NCI-H2081 treated with DMSO at 0.1 percent for 48 hours (cell line): ENCODE results near the gene ZBTB18.

Experiments used
- DNase-seq: peaks from one replicate; lab custom pipeline; 2025; lab: John Stamatoyannopoulos, UW

The ZBTB18 gene

GRCh38 chr1:244062156-244062725 is 11.2 kb downstream of the ZBTB18 start:
- DNase-seq: no peak

DNA sequence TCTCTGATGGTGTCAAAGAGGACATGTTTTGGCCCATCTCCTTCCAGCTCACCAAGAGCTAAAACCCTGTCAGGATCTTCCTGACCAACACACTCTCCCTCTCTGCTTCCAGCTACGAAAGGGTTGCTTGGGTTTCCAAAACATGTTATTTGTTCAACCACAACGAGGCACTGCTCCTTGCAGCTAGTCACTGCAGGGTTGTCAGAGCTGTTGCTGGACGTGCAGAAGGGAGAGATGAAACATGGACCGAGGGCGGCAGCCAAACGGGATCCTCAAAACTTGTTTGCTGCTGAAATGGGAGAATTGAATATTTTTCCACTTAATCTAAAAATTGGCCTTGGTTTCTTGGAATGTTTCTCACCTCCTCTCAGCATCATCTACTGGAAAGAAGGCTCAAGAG is 12.4 kb downstream of the ZBTB18 start:
- DNase-seq: no peak

GRCh38 chr1:244064621-244065020 is 13.5 kb downstream of the ZBTB18 start:
- DNase-seq: no peak

DNA sequence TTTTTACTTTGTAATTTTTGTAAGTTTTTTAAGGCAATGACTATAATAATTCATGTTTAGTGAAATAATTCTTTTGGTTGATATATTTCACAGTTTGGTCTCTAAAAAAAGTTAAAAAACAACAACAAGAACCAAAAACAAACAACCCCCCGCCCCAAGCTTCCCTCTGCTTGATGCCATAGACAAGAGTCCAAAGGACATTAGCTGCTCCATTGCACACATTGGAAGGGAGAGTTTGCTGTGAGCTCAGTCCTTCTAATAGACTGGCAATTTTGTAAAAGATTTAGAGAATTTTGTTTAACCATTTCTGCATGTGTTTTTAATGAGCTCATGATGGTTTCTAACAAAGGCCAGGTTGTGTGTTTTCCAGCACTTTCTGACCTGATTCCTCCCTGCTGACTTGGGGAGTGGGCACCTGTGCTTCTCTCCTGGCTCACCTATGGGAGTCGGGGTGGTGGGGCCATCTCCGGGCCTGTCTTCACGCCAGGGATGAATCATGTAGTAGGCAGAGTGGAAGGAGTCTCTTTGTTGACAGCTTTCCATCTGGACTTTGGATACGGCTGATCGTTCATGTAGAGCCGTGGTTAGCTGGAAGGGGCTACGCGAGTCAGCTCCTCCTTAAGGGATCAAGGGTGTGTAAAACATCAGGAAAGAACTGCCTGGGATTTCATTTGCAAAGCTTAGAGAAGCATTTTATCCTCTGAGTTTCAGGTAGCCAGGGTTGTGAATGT is 14.1 kb downstream of the ZBTB18 start:
- no peak for DNase-seq

DNA sequence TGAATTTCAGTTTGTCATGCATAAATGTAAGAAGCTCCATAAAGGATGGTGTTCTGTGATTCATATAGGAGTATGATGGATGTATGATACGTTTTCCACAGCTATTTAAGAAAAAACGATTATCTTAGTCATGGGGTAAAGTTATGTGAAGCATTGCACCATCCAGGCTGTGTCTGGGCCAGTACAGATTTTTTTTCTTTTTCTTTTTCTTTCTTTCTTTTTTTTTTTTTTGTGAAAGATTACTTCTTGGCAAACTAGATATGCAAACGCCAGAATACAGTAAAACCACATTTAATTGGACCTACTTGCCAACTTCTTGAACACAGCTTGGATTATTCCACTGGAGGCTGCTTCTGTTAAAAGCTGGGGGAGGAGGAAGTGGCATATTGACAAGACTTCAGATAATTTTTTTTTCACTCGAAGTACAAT is 14.9 kb downstream of the ZBTB18 start:
- no peak for DNase-seq

- no peak for DNase-seq
These were observed 16.1 kb downstream of the ZBTB18 start for GRCh38 chr1:244066954-244067716.

DNA sequence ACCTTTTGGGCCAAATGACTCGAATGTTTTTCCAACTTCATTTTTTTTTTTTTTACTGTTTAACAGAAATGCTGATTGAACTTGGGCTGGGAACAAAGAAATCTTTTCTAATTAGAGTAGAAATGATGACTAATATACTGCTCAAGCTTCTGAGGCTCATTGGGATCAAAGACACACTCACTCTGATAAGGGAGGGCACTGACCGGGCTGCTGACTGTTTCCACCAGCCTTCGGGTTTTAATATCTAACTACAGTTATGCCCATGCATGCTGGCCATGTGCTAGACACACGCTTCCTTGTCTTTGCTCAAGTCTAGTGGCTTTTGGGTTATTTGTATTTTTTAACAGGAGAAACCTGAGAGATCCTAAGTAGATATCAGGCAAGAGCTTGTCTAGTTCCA is 16.8 kb downstream of the ZBTB18 start:
- no peak for DNase-seq

GRCh38 chr1:244068567-244068966 is 17.5 kb downstream of the ZBTB18 start:
- DNase-seq: no peak

- DNase-seq: no peak
These were observed 18.3 kb downstream of the ZBTB18 start for GRCh38 chr1:244069326-244069898.

DNA sequence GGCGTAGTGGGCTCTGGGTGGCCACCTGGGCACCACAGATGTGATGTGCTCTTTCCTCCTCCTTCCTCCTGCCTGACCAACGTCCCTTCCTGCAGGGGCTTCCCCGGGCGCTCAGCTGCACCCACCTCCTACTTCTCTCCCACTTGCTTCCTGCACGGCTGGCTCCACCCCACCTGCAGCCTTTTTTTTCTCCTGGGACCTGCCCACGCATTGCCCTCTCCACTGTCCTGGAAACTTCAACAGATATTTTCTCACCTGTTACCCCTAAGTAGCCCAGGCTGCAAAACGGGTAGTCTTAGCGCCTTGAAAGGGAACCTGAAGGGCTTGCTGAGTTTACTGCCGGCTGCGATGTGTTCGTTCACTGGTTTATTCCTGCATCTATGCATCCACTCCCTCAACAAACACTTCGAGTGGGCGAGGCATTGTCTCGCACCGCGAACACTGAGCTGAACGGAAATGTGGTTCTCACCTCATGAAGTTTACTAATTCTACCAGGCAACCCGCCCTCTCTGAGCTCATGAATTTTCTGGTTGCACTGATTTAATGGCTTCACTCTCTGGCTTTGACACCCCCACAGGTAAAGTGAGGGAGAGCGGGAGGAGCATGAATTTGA is 23.6 kb downstream of the ZBTB18 start:
- no peak for DNase-seq

- no peak for DNase-seq
These were observed 24.2 kb downstream of the ZBTB18 start for GRCh38 chr1:244075247-244075722.

DNA sequence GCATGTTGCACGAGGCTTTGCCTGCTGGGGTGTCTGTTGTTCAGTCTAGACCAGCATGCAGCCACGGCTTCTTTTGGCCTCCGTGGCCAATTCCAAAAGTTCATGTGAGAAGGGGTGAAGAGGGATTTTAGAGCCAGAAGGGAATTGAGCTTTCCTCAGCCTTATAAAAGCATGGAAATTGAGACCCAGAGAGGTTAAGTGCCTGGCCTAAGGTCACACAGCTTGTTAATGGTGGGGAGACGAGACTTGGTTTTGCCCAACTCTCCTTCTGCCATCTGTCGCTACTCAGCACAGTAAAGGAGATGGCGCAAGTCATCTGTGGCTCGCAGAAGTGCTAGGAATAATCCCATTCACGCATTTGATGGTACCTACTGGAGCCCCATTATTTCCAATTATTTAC is 25.7 kb downstream of the ZBTB18 start:
- DNase-seq: no peak

DNA sequence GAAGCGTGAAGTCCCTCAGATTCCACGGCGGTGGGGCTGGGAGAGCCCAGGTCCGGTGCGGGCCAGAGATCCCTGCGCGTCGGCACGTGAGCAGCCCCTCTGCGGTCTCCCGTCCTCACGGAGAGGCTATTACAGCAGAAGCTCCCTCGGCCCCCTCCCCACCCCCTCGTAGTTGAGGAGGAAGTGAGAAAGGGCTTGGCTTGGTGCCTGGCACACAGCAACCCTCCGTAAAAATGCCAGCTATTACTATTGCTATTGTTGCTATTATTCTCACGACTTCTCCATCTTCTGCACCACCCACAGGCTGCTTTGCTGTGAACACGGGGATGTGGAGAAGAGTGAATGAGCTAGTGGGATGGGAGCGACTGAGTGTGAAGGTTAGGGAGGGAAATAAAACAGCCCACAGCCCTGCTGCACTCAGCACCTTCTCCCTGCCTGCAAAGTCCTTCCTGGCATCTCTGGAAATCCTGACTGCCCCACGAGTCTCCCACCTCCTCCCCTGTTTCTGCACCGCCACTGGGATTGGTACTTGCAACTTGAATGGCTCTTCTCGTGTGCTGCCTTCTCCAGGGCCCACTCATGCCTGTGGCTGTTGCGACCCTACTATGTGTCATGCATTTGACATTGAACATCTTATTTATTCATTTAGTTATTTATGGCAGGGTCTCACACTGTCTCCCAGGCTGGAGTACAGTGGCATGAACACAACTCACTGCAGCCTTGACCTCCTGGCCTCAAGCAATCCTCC is 26.6 kb downstream of the ZBTB18 start:
- no peak for DNase-seq

GRCh38 chr1:244080343-244080929 is 29.4 kb downstream of the ZBTB18 start:
- no peak for DNase-seq

DNA sequence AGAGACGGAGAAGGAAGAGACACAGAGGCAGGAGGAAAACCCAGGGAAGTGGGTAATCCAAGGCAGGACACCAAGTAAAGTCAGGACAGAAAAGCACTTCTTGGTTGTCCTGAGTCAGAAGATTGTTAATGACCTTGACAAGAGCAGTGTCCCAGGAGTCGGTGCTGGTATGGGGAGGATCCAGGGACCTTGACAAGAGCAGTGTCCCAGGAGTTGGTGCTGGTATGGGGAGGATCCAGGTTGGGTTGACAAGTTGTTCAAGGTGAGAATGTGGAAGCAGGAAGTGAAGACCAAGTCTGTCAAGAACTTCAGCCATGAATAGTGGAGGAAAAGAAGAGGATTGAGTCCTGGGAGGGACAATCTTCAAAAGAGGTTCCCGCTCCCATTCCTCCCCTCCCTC is 31.9 kb downstream of the ZBTB18 start:
- DNase-seq: no peak

GRCh38 chr1:244083383-244083943 is 32.4 kb downstream of the ZBTB18 start:
- DNase-seq: no peak

GRCh38 chr1:244084763-244085162 is 33.7 kb downstream of the ZBTB18 start:
- no peak for DNase-seq

DNA sequence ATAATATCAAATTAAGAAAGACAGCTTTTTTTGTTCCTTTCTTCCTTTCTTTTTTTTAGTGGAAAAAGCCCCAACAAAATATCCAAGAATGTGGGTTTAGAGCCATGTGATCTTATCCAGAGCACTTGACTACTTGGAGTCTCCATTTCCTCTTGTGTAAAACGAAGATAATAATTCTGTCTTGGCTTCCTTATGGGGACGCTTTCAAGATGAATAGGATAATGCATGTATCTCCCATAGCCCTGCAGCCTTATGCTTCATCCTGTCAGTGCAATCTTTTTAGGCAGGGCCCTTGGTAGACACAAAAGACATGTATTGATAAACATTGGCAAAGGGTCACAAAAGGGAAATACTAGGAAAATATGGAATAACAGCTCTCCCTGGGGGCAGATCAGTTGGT is 34.8 kb downstream of the ZBTB18 start:
- DNase-seq: no peak

- DNase-seq: no peak
These were observed 36.0 kb downstream of the ZBTB18 start for GRCh38 chr1:244087021-244087560.

GRCh38 chr1:244087611-244088010 is 36.5 kb downstream of the ZBTB18 start:
- DNase-seq: no peak

DNA sequence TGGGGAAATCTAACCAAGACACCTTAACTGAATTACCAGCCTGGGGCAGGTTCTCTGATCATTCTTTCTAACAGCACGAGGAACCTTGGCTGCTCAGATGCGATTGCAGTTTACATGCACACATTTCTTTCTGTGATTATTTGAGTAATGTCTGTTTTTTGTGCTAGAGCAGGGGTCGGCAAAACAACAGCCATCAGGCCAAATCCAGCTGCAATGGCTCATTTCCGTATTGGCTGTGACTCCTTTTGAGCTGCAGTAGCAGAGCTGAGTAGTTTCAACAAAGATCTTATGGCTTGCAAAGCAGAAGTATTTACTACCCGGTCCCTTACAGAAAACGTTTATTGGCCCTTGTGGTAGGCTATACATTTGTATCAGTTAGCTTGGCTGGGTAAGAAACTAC is 37.1 kb downstream of the ZBTB18 start:
- no peak for DNase-seq
